GM15510 (cell line): ENCODE results near the gene NR1D2.

Source experiments
- POLR2A ChIP-seq: IDR thresholded peaks from 3 replicates; pipeline ENCODE4 v1.6.1; 2011; ENCODE audit warnings: borderline replicate concordance; ENCODE audit not compliant: insufficient read length; ENCODE audit errors: extremely low read depth

NR1D2 gene

DNA sequence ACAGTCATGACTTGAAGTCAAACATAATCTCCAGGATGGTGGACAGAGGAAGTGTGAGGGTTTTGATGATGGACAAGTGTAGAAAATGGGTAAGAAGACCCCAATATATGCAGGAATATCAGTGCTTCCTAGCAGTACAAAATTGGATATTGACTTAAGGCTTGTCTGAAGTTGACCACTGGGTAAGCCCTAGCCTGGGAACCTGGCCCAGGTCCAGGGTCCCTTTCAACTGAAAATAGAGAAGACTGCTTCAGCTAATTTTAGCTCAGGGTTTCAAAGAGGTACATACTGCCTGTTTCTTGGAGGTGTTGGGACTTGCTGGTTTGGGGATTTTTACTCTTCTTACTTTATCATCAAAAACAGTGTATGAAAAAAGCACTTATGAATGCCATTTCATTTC lies 4.7 kb downstream of the NR1D2 start:
- TF ChIP-seq POLR2A, result no peak

GRCh38 chr3:23950293-23950692 lies 5.2 kb downstream of the NR1D2 start:
- TF ChIP-seq POLR2A, result no peak

DNA sequence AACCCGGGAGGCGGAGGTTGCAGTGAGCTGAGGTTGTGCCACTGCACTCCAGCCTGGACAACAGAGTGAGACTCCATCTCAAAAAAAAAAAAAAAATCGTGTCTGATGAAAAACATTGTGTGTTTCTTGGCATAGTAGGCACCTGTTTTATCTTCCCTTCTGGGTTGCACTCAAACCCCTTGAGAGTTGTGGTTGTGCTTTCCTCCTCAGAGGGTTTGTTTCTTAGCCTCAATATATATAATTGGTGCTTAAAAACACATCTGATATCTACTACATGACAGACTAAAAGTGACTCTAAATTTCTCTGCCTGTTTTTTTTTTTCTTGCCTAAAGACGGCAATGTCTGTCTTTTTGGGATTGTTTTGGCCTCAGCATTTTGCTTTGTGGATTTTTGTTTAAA lies 7.6 kb downstream of the NR1D2 start:
- no peak for TF ChIP-seq POLR2A

DNA sequence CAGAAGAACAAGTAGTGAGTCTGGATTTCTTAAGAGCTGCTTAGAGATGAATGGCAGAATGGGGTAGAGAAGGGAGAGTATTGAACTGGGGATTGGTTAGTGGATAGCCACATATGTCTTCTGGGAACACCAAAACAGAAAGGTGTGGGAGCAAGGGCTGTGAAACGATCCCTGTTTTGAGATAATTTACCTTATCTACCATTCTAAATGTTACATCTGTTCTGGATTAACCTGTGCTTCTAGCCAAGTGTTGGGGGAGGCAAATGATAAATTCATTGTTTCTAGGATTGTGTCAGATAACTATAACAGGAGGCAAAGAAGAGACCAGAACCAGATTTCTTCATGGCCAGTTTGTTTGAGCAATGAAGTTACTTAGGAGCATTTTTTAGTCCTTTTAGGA lies 8.4 kb downstream of the NR1D2 start:
- no peak for TF ChIP-seq POLR2A

DNA sequence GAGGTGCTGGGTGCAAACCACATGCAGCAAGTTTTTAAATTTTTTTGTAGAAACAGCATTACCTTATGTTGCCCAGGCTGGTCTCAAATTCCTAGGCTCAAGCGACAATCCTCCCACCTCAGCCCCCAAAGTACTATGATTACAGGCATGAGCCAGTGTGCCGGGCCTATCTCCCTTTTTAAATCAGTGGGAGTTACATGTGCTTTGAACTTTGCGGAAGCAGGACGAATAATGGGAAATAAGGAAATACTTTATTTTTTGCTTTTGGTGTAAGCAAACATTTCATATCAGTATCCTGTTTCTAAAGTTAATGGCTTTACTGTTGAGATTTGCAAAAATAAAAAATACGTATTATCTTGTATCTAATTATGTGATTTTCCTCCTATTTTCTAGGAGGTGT lies 9.1 kb downstream of the NR1D2 start:
- TF ChIP-seq POLR2A, result no peak

GRCh38 chr3:23956701-23957100 lies 11.6 kb downstream of the NR1D2 start:
- no peak for TF ChIP-seq POLR2A

- TF ChIP-seq POLR2A, result no peak
These were observed 14.2 kb downstream of the NR1D2 start for GRCh38 chr3:23959135-23959900.

GRCh38 chr3:23960649-23961048 lies 15.6 kb downstream of the NR1D2 start:
- no peak for TF ChIP-seq POLR2A

GRCh38 chr3:23961066-23961465 lies 16.0 kb downstream of the NR1D2 start:
- no peak for TF ChIP-seq POLR2A

- no peak for TF ChIP-seq POLR2A
These were observed 16.8 kb downstream of the NR1D2 start for GRCh38 chr3:23961913-23962312.

DNA sequence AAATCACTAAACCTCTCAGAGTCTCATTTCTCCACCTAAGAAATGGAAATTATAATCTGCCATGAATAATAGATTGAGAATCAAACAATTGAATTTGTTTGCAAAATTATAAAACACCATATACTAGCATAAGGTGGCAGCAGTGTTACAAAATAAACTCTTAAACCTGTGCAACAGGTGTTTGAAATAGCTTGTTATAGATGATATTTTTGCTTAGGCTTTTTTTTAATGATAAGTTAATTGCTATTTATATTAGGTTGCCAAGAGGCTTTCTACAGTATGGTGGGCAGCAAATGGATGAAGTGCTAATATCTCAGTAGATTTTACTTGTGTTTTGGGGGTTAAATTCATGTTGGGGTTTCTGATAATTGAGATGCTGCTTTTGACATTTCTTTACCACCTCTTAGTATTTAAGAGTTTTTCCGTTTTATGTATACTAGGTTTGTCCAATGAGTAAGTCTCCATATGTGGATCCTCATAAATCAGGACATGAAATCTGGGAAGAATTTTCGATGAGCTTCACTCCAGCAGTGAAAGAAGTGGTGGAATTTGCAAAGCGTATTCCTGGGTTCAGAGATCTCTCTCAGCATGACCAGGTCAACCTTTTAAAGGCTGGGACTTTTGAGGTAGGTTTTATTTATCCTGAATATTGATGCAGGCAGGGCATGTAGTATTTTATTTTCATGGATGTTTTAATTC lies 19.6 kb downstream of the NR1D2 start:
- no peak for TF ChIP-seq POLR2A

- no peak for TF ChIP-seq POLR2A
These were observed 21.2 kb downstream of the NR1D2 start for GRCh38 chr3:23966328-23966727.

DNA sequence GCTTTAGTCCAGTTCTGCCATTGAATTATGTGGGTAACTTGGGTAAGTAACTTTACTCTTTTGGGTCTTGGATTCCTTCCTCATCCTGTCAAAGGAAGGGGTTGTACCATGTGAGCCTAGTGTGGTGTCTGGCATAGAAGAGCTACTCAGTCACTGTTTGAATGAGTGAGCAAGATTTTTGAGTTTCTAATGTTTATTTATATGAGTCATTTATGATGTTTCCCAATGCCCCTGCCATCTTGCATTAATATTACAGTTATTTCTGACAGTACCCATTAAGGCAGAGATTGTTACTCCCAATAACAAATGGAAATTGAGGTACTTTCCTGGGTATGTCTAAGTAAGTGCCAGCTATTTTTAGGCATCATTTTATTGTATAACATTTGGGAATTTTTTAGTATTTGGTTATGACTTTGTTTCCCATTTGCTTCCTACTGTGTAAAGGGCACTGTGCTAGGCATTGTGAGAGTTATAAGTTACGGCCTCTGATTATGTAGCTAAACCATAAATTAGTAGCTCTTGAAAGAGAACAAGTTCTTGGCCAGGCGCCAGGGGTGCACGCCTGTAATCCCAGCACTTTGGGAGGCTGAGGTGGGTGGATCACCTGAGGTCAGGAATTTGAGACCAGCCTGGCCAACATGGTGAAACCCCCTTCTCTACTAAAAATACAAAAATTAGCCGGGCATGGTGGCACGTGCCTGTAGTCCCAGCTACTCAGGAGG lies 23.5 kb downstream of the NR1D2 start:
- no peak for TF ChIP-seq POLR2A

DNA sequence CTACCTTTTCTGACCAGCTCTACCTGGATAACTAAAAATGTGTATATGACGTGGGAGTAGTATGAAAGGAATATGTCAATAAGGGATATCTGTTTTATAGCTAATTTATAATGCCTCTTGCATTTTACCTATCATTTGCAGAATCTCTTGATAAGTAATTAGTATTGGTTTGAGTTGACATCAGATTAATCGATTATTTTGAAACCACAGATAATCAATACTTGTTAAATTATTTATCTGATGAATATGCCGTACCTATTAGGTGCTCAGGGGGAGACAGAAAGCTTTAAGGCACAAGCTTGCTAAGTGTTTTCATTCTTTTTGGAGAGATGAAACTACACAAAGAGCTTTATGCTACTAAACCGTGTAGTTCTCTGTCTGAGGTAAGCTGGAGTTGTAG lies 24.3 kb downstream of the NR1D2 start:
- no peak for TF ChIP-seq POLR2A

GRCh38 chr3:23971684-23972083 lies 26.6 kb downstream of the NR1D2 start:
- no peak for TF ChIP-seq POLR2A
